ENCODE results near the gene OR4K5.
"Not testable (repeated sequence)": the region's sequence is repeated elsewhere in the genome, so short reads cannot be mapped to it uniquely, and the experiment has no call there.

OR4K5 gene, protein sequence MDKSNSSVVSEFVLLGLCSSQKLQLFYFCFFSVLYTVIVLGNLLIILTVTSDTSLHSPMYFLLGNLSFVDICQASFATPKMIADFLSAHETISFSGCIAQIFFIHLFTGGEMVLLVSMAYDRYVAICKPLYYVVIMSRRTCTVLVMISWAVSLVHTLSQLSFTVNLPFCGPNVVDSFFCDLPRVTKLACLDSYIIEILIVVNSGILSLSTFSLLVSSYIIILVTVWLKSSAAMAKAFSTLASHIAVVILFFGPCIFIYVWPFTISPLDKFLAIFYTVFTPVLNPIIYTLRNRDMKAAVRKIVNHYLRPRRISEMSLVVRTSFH

DNA sequence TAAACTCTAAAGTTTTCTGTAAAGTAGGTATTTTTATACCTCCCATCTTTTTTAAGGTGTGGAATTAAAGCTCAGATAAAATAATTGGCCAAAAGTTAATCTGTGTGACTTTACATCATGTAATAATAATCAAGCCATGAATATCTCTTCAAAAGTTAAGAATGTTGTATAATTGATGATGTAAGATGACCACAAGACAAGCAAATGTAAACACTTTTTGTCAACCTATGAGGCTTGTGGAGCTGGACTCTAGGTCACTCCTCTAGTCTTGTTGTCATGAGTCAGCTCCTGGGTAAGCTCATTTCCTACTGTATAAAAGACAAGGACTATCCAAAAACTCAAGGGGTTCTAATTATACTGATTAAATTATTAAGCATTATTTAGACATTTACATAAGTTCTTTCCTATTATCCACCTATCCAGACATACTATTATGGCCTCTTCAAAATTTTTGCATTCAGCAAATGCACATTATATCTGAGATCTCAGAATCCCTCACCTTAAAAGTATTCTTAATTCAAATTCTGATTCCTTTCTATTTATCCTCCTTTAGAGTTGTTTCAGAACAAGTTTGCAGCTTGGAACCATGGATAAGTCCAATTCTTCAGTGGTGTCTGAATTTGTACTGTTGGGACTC lies at the start of gene OR4K5:
Gene OR4K5, plus strand, starts transcription at position 587 of the 637 bp plus-strand sequence. Its CDS starts 0 bp downstream, at position 587.
- DNase-seq = no peak

DNA sequence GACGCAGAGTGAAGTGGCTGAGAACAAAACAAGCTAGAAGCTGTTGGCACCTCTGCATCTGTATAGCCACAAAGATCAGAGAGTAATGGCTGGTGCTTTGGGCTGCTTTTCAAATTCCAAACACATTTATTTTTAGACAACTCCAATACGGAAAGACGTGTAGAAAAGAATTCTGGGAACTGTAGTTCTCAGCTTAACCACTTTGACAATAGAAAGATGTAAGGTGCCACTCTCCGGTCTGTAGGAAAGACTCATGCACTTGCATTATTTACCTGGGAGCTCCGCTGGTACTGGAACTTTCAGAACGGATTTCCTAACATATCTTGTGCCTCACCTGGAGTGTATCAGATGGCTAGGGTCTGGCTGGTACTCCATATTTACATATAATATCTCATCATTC lies 47.2 kb upstream of the OR4K5 start:
- no peak for DNase-seq

DNA sequence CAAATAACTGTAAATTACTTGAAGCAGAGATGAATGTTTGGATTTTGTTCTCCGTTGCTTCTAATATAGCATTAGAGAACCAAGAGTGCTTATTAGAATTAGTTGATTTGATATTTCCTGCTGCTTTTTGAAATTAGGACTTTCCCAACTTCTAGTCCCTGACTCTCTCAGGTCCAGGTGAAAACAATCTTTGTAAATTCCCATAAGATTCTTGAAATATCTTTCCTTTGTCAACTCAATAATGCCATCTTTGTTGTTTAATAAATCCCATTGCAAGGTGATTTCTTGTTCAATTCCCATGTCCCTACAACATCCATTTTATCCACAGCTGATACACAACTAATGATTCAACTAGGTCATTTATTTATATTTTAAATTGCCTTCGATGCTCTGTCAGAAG lies 45.6 kb upstream of the OR4K5 start, which contains the start of gene OR4K2:
Gene OR4K2, plus strand, starts transcription at position 301 of the 400 bp plus-strand sequence. CDS start 1,126 bp downstream, outside the sequence.
- DNase-seq = no peak

- no peak for DNase-seq
These were observed 42.3 kb upstream of the OR4K5 start for GRCh38 chr14:19878029-19878642.

DNA sequence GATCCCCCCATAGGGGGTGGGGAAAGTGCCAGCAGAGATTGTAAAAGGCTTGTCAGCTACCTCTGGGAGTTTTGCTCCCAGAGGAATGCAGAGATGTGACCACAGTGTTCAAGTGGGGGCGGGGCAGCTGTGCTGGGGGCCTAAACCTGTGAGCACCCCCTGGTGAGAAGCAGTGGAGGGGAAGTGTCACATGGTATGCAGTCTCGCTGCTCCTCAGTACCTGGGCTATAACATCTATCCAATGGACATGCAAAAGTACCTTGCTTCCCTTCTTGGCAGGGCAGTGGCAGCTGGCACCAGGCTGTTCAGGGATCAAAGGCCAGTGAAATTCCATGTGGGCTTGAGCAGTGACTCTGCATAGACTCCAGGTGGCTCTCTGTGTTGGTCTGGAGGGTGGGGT lies 25.1 kb upstream of the OR4K5 start:
- DNase-seq = no peak

GRCh38 chr14:19900999-19901398 lies 19.4 kb upstream of the OR4K5 start:
- DNase-seq = no peak

DNA sequence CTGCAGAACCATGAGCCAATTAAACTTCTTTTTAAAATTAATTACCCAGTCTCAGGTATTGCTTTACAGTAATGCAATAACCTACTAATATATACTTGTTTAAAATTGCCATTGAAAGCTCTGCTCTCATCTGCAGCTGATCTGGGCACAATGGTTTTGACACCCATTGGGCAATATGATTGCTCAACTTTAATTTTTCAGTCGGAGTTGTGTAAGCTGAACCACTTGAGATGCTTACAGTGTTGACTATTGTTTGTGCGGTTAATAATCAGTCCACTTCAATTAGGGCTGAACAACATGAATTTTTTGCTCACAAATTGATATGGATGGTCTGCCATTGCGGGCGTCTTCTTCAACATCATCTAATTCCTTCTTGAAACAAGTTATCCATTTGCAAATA lies 18.0 kb upstream of the OR4K5 start:
- DNase-seq = no peak

DNA sequence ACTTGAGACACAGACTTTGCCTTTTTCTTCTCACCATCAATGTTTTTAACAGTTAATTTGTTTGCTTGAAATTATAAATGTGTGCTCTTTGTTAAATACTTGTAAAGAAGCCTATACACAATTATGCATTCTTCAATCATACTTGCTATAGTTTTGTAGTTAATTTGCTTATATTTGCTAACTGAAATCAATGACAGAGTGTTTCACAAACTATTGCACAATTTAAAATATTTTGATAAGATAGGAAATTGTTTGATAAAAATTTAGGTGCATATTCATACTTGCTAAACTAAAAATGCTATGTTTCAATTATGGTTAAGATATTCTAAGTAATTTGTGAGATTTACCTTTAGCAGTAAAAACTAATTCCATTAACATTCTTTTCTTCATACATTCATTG lies 13.7 kb upstream of the OR4K5 start:
- no peak for DNase-seq

DNA sequence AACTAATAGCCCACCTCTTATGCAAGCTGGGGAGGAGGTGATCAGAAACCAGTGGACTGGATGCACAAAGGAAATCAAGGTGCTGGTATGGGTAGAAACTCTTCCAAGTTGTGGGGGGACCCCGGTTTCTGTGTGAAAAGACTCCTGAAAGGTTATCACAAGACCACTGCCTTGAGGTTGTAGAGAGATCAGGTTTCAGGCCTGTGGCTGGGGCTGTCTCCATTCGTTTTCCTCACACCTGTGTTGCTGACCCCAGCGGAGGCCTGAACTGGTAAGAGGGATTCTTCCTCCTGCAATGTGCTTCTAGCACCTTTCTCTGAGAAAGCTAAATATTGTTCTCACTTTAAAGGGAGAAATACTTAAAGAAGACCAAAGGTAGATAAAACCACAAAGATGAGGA lies 9.3 kb upstream of the OR4K5 start:
- DNase-seq = no peak

- DNase-seq = no peak
These were observed 3.2 kb upstream of the OR4K5 start for GRCh38 chr14:19917243-19917642.

DNA sequence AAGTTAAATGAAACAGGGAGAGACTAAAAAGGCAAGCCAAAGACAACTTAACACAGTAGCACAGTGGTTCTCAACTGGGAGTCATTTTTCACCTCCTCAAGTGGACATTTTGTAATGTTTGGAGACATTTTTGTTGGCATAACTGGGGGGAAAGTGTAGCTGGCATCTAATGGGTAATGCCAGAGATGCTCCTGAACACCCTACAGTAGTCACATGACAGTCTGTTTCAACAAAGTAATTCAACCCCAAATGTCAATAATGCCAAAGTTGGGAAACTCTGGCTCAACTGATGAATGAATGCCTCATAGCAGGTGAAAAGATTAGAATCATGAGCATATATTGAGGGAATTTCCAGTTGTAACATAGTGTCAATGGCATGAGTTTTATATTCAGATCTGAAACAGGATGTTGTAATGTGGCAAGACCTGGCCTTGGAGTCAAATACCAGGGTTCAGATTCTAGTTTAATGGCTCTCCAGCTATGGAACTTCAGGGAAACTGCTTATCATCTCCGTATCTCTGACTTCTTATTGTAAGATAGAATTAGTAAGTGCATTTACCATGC lies 2.4 kb upstream of the OR4K5 start:
- no peak for DNase-seq

DNA sequence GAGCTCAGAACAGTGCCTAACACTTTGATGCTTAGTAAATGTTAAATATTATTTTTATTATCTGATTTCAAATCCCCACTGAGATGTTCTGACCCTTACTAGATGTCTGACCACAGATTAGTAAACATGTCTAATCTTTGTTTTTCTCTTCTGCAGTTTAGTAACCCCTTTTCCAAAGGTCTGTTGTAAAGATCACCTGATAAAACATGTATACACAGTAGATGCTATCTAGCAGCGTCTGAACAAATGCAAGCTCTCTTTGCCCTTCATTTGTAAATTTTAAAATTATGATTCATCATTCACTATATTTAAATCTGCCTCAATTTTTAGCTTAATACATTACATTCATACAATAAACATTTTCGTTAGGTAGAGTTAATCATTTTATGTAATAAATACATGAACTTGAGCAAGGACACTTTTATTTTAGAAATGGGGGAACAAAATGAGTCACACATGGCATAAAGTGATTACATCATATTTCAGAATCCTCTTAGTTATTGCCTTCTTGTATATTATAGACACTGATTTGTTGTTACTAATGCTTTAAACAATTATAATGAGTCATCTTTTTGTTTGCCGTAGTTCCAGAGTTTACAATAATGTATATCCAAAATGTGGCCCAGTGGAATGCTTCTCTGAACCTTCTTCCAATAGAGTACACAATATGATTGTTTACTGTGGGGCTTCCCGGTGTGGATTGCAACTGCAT lies 1.7 kb upstream of the OR4K5 start:
- no peak for DNase-seq

- no peak for DNase-seq
These were observed 10.2 kb downstream of the OR4K5 start, which contains the start of gene OR4K1 for GRCh38 chr14:19930617-19931016. TSS of gene OR4K1 (plus strand) at chr14:19930917. CDS start at chr14:19935667, 4,750 bp downstream.

GRCh38 chr14:19941668-19942067 lies 21.3 kb downstream of the OR4K5 start:
- DNase-seq = no peak

GRCh38 chr14:19947413-19948090 lies 27.1 kb downstream of the OR4K5 start:
- no peak for DNase-seq

GRCh38 chr14:19949218-19949617 lies 28.8 kb downstream of the OR4K5 start:
- DNase-seq = no peak

GRCh38 chr14:19969735-19970134 lies 49.3 kb downstream of the OR4K5 start:
- DNase-seq = not testable (repeated sequence)
